ENCODE results near the gene L3MBTL4.
"Not testable (repeated sequence)": the region's sequence is repeated elsewhere in the genome, so short reads cannot be mapped to it uniquely, and the experiment has no call there.

The L3MBTL4 gene

DNA sequence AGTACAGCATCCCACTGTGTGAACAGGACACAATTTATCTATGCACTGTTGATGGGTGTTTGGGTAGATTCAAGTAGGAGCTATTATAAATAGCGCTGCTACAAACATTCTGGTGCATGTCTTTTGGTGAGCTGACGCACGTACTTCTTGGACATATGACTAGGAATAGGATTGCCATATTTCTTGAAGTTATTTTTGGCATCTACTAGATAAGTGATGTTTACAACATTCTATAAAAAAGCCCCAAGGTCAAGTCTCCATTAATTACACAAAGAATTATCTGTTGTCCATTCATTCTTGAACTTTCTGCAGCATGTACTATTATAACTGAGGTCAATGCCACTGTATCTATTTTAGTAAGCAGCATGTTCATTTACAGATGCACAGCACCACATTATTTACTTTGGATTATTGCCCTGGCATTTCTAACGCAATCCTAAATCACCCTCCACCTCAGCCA is 293.9 kb downstream of the L3MBTL4 start:
- H3K4me3 ChIP-seq (ENCODE audit: low read depth, low read length) = no peak overlapping the region

DNA sequence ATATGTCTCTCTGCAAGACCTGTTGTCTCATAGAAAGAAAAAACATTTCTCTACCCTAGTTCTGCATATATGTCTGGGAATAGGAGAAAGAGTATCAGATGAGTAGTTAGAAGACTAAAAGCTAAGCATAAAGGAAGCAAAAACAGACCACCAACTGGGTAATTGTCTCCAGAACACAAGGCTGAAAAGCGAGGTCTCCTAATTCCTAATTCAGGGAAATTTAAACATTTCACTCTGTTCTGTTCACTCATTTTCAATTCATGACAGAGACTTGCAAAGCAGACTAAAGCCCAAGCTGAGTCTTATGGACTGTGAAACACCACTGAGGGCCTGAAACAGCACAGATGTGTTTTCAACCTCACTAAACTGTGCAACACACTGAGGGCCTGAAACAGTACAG is 294.9 kb downstream of the L3MBTL4 start:
- no peak overlapping the region for H3K4me3 ChIP-seq (ENCODE audit: low read depth, low read length)

DNA sequence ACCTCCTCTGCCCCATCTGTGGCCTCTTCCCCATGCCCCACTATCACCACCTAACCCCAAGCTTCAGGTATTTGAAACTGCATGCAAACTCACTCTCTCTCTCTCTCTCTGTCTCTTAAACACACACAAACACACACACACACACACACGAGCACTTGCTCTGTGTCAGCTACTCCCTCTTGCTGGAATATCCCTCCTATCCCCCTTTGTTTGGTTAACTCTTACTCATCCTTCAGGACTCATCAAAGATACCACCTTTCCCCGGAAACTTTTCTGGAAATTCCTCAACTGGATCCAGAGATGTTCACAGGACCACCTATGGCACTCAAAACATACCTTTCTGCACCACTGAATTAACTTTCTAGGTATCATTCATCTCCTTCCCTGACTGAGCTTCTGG is 296.6 kb downstream of the L3MBTL4 start:
- no peak overlapping the region for H3K4me3 ChIP-seq (ENCODE audit: low read depth, low read length)

DNA sequence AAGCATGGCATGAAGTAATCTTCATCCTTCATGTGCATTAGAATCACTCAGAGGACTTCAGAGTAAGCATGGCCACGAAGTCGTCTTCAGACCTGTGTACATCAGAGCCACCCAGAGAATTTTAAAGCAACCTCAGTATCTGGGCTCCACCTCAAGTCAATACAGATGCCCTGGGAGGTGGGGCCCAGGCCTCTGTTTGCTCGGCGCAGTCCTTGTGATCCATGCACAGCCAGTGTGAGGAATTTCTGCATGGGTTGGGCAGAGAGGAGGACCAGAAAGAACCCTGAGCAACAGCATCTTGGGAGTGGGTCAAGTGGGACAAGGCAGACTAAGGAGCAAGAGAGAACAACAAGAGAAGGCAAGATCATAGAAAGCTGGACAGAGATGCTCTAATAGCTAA is 299.0 kb downstream of the L3MBTL4 start:
- no peak overlapping the region for H3K4me3 ChIP-seq (ENCODE audit: low read depth, low read length)

- H3K4me3 ChIP-seq (ENCODE audit: low read depth, low read length) = no peak overlapping the region
These were observed 301.1 kb downstream of the L3MBTL4 start for GRCh38 chr18:6113650-6114049.

- no peak overlapping the region for H3K4me3 ChIP-seq (ENCODE audit: low read depth, low read length)
These were observed 303.0 kb downstream of the L3MBTL4 start for GRCh38 chr18:6111726-6112125.

- no peak overlapping the region for H3K4me3 ChIP-seq (ENCODE audit: low read depth, low read length)
These were observed 305.0 kb downstream of the L3MBTL4 start for GRCh38 chr18:6109743-6110142.

DNA sequence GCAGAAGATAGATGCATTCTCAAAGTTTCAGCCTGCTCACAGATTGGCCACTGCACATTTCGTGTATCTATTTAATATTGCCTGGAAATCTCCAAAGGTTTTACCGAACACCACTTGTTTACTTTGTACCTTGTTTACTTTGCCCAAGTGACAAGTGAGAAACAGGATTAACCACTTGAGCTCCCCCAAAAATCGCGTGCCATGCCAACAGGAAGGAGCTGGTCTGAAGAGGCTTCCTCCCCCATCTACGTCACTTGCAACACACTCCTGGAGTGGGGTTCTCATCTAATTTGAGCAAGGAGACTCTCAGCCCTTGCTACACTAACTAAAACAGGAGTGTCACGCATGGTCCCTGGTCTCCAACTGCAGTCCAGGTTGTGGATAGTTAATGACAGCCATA is 306.9 kb downstream of the L3MBTL4 start:
- H3K4me3 ChIP-seq (ENCODE audit: low read depth, low read length) = no peak overlapping the region

GRCh38 chr18:6106091-6106685 is 308.5 kb downstream of the L3MBTL4 start:
- no peak overlapping the region for H3K4me3 ChIP-seq (ENCODE audit: low read depth, low read length)

DNA sequence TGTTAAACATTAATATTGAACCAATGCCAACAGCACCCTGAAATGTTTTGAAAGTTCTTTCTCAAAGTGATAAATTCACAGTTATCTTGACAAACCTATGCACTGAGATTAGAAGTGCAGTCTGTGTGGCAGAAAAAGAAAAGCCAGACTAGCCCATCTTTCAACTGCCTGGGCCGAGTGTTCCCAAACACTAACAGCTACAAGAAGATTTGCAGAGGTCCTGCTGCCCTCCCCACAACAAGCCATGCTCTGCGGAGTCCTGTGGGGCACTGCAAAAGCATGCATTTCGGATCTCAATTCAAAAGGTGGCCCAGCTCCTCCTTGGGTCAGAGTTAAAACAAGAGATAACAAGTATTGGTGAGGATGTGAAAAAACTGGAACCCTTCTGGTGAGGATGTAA is 311.0 kb downstream of the L3MBTL4 start:
- H3K4me3 ChIP-seq (ENCODE audit: low read depth, low read length) = no peak overlapping the region

DNA sequence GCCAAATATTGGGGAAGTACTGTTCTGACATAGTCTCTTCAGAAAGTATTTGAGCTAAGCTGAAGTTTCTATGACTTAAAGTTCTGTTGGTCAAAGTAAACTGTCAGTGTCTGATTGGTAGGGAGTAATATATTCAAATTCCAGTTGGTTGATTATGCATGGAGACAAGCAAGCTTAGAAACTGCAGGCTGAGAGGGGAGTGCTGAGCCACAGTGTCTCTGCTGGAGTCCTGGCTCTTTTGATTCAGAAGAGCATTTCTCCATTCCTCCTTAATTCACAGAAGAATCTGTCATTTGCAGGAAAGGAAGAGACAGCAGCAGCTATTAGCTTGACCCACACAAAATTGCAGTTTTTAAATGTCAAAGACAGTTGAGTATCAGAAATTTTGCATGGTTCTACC is 318.0 kb downstream of the L3MBTL4 start:
- H3K4me3 ChIP-seq (ENCODE audit: low read depth, low read length) = no peak overlapping the region

DNA sequence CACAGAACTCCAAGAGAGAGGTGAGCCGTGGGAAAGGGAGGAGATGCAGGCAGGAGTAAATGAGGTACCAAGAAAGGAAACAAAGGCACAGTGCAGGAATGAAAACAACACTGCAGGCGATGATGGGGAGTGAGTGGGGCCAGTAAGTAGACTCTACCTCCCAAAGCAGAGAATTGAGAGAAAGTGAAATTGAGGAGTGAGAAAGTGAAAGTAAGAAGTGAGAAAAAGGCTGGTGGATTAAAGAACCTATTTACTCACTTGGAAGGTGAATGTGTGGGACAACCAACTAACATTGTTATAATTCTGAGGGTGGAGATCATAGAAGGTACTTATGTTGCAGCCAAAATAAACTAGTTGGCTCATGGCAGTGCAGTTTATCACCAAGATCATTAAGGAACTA is 326.3 kb downstream of the L3MBTL4 start:
- no peak overlapping the region for H3K4me3 ChIP-seq (ENCODE audit: low read depth, low read length)

GRCh38 chr18:6086731-6087130 is 328.0 kb downstream of the L3MBTL4 start:
- H3K4me3 ChIP-seq (ENCODE audit: low read depth, low read length) = no peak overlapping the region

- H3K4me3 ChIP-seq (ENCODE audit: low read depth, low read length) = no peak overlapping the region
These were observed 335.3 kb downstream of the L3MBTL4 start for GRCh38 chr18:6079406-6079805.

DNA sequence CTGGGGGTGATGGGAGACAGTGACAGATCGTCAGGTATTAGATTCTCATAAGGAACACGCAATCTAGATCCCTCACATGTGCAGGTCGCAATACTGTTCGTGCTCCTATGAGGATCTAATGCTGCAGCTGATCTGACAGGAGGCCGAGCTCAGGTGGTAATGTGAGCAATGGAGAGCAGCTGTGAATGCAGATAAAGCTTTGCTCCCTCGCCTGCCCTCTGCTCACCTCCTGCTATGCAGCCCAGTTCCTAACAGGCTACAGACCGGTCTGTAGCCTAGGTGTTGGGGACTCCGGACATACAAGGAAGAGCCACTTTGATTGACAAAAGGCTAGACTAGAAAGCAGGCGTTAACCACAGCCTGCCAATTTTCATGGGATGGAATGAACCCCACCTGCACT is 335.8 kb downstream of the L3MBTL4 start:
- H3K4me3 ChIP-seq (ENCODE audit: low read depth, low read length) = no peak overlapping the region

GRCh38 chr18:6072423-6072822 is 342.3 kb downstream of the L3MBTL4 start:
- not testable (repeated sequence) for H3K4me3 ChIP-seq (ENCODE audit: low read depth, low read length)

DNA sequence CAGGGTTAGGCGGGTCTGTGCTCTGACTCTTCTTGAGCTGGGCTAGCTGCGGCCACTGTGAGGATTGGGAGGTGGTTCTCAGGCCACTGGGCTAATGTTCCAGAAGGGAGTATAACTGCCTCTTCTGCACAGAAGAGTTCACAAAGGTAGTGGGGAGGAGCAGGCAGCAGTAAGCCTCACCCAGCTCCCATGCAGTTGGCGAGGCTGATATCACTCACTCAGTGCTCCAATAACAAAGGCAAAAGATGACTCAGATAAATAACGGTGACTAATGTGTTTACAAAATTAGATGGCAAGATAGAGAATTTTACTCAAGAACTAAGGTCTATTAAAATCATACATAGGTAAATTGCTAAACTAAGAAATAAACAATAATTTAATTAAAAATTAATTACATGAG is 345.2 kb downstream of the L3MBTL4 start:
- no peak overlapping the region for H3K4me3 ChIP-seq (ENCODE audit: low read depth, low read length)

- no peak overlapping the region for H3K4me3 ChIP-seq (ENCODE audit: low read depth, low read length)
These were observed 345.6 kb downstream of the L3MBTL4 start for GRCh38 chr18:6069103-6069502.

DNA sequence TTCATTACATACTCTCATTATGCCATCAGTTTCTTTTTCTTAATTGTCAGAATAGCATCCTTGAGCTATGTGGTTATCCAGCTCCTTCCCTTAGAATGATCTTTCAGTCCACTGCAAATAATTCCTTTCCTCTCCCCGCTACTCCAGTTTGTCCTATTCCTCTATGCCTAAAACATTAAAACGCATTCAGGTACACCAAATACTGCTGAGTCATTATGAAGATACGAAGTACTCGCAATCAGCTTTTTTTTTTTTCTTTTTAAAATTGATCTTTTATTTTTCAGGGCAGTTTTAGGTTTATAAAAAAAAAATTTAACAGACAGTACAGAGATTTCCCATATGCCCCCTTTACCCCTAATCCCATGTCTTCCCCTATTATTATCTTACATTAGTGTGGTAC is 354.6 kb downstream of the L3MBTL4 start:
- no peak overlapping the region for H3K4me3 ChIP-seq (ENCODE audit: low read depth, low read length)

GRCh38 chr18:6059551-6059950 is 355.2 kb downstream of the L3MBTL4 start:
- no peak overlapping the region for H3K4me3 ChIP-seq (ENCODE audit: low read depth, low read length)

- H3K4me3 ChIP-seq (ENCODE audit: low read depth, low read length) = no peak overlapping the region
These were observed 355.8 kb downstream of the L3MBTL4 start for GRCh38 chr18:6058941-6059340.

DNA sequence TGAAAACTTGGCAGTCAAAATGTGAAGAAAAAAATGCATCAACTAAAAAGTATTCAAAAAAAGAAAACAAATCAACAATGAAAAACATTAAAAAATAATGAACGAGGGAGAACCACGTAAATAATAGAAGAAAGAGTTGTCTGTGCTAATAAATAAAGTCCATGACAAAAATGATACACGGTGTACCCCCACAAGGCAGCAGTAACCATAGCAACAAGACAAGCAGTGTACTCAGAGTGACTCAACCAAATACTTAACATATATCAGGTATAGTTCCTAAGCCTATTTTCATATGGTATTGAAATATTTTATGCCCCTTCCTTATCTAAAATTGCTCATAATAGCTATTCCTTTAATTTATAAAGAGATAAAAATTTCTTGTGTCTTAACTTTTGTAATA is 357.1 kb downstream of the L3MBTL4 start:
- H3K4me3 ChIP-seq (ENCODE audit: low read depth, low read length) = no peak overlapping the region

GRCh38 chr18:6056171-6056910 is 358.4 kb downstream of the L3MBTL4 start:
- H3K4me3 ChIP-seq (ENCODE audit: low read depth, low read length) = no peak overlapping the region

All from iPS-11a (cell line).